ENCODE data around the gene ALPP. TPM values are rescaled to one million over a fixed set of nuclear protein-coding genes. Genes with fewer than 3 reads are reported as not detected.

ALPP gene
- total RNA-seq, 4 donors from 2014 or later = not detected

- H3K4me3 ChIP-seq (replicated peaks in 1 of 3) = peak overlapping the region in 1 of 3 donors; percentile 17
- 2 to 6% methylated on average over 22 to 33 of the region's 49 CpGs for WGBS, 2 donors
- peak in 1 of 2 donors; percentile 35 for DNase-seq
- no peaks in the 10 kb centered on the region for H3K9me3 ChIP-seq
- peaks cover 12 to 26% of the 10 kb centered on the region in 2 donors for H3K4me1 ChIP-seq
- no peaks in the 10 kb centered on the region for H3K36me3 ChIP-seq
- intact Hi-C loops (cut with DNase I) = no loop called here
- no peak overlapping the region for H3K27ac ChIP-seq
- peaks cover 8% of the 10 kb centered on the region for H3K27me3 ChIP-seq
- TF ChIP-seq CTCF (IDR thresholded peaks at IDR 0.05) = no peak
- TF ChIP-seq POLR2A (IDR thresholded peaks at IDR 0.05) = no peak
Observed at GRCh38 chr2:232418466-232419244, 40.1 kb downstream of the ALPP start.

- peaks cover 8% of the 10 kb centered on the region for H3K27me3 ChIP-seq
- DNase-seq = peak; percentile 20 to 23
- no peaks in the 10 kb centered on the region for H3K36me3 ChIP-seq
- TF ChIP-seq CTCF (IDR thresholded peaks at IDR 0.05) (no peak), POLR2A (IDR thresholded peaks at IDR 0.05) (no peak)
- peak overlapping the region in 1 of 3 donors; percentile 17 for H3K4me3 ChIP-seq (replicated peaks in 1 of 3)
- peaks cover 12 to 26% of the 10 kb centered on the region in 2 donors for H3K4me1 ChIP-seq
- 0 to 9% methylated on average over 3 to 17 of the region's 79 CpGs for WGBS, 2 donors
- intact Hi-C loops (cut with DNase I) = no loop called here
- no peak overlapping the region for H3K27ac ChIP-seq
- no peaks in the 10 kb centered on the region for H3K9me3 ChIP-seq
Observed at GRCh38 chr2:232419245-232420072, 40.9 kb downstream of the ALPP start.

GRCh38 chr2:232420073-232420454, 41.5 kb downstream of the ALPP start:
- 17 to 19% methylated on average over 17 to 20 of the region's 22 CpGs for WGBS, 2 donors
- H3K4me3 ChIP-seq (replicated peaks in 1 of 3) = no peak overlapping the region

GRCh38 chr2:232420463-232421188, 42.1 kb downstream of the ALPP start:
- Histone ChIP-seq H3K9me3 (no peaks in the 10 kb centered on the region), H3K27me3 (peaks cover 8% of the 10 kb centered on the region), H3K4me3 (replicated peaks in 1 of 3) (peak overlapping the region in 2 of 3 donors; percentile 16 to 21), H3K27ac (no peak overlapping the region), H3K36me3 (no peaks in the 10 kb centered on the region), H3K4me1 (peaks cover 12 to 26% of the 10 kb centered on the region in 2 donors)
- intact Hi-C loops (cut with DNase I) = no loop called here
- no peak for TF ChIP-seq CTCF (IDR thresholded peaks at IDR 0.05)
- 1 to 7% methylated on average over 8 to 25 of the region's 79 CpGs for WGBS, 2 donors
- DNase-seq = peak; percentile 67 to 72

More at GRCh38 chr2:232420073-232420454, 41.5 kb downstream of the ALPP start:
- Histone ChIP-seq H3K9me3 (no peaks in the 10 kb centered on the region), H3K4me1 (peaks cover 12 to 26% of the 10 kb centered on the region in 2 donors), H3K36me3 (no peaks in the 10 kb centered on the region), H3K27ac (no peak overlapping the region), H3K27me3 (peaks cover 8% of the 10 kb centered on the region)
- intact Hi-C loops (cut with DNase I) = no loop called here
- no peak for DNase-seq
- TF ChIP-seq CTCF (IDR thresholded peaks at IDR 0.05) (no peak), POLR2A (IDR thresholded peaks at IDR 0.05) (no peak)
